NCI-H82 treated with DMSO at 0.1 percent for 48 hours (cell line): ENCODE measurements around the gene ERN1.
"Not testable (repeated sequence)": the region's sequence is repeated elsewhere in the genome, so short reads cannot be mapped to it uniquely, and the experiment has no call there.

Experiments
- DNase-seq: peaks from one replicate; lab custom pipeline; 2025; ENCODE audit not compliant: unreplicated experiment; lab: John Stamatoyannopoulos, UW

ERN1 gene

GRCh38 chr17:64037180-64037579 is 92.8 kb downstream of the ERN1 start:
- no peak for DNase-seq

GRCh38 chr17:64036198-64036922 is 93.6 kb downstream of the ERN1 start:
- no peak for DNase-seq

- DNase-seq = no peak
Observed at GRCh38 chr17:64032081-64032480, 97.9 kb downstream of the ERN1 start.

- DNase-seq = peak; percentile 11
Observed at GRCh38 chr17:64028874-64029464, 101.0 kb downstream of the ERN1 start.

GRCh38 chr17:64025732-64026294 is 104.1 kb downstream of the ERN1 start:
- peak; percentile 75 for DNase-seq

- no peak for DNase-seq
Observed at GRCh38 chr17:64024781-64025731, 104.9 kb downstream of the ERN1 start.

GRCh38 chr17:64024215-64024654 is 105.7 kb downstream of the ERN1 start:
- DNase-seq = peak; percentile 35

GRCh38 chr17:64022611-64023063 is 107.3 kb downstream of the ERN1 start:
- no peak for DNase-seq

GRCh38 chr17:64020056-64020766 is 109.7 kb downstream of the ERN1 start, which contains the start of gene ICAM2:
Gene ICAM2 (minus strand): TSS chr17:64020633. CDS start chr17:64006691, 13,942 bp downstream.
- DNase-seq = no peak

GRCh38 chr17:64019551-64019961 is 110.4 kb downstream of the ERN1 start:
- DNase-seq = not testable (repeated sequence)

GRCh38 chr17:64017381-64017980 is 112.5 kb downstream of the ERN1 start:
- DNase-seq = no peak

- no peak for DNase-seq
Observed at GRCh38 chr17:64016974-64017373, 113.0 kb downstream of the ERN1 start.

GRCh38 chr17:64016231-64016784 is 113.6 kb downstream of the ERN1 start:
- no peak for DNase-seq

GRCh38 chr17:64015447-64015846 is 114.5 kb downstream of the ERN1 start:
- DNase-seq = no peak

- DNase-seq = no peak
Observed at GRCh38 chr17:64009571-64010402, 120.2 kb downstream of the ERN1 start.

- no peak for DNase-seq
Observed at GRCh38 chr17:64008830-64009229, 121.1 kb downstream of the ERN1 start.

GRCh38 chr17:64008346-64008745 is 121.6 kb downstream of the ERN1 start:
- DNase-seq = no peak

GRCh38 chr17:64007838-64008282 is 122.1 kb downstream of the ERN1 start:
- DNase-seq = no peak
